Kidney (tissue), 14 donors: ENCODE results near the gene SCARB1. TPM values are rescaled to one million over a fixed set of nuclear protein-coding genes. Genes with fewer than 3 reads are reported as not detected.

ENCODE experiments used
- DNase-seq, 5 donors: peaks; one replicate each; pipeline ENCODE4 v3.0.0-alpha.2; 2013 to 2020
- FAIRE-seq: peaks from 2 replicates; lab custom pipeline; 2012; peaks lifted over from hg19 to GRCh38; lab: Jason Lieb, UNC
- H3K27ac ChIP-seq, 2 donors: one replicate each; pipeline ENCODE4 v1.7.0; 2013; ENCODE audit warnings: low read depth in 2 of 2, low read length in 2 of 2, inconsistent platforms in 1 of 2
- H3K27me3 ChIP-seq: one replicate; pipeline ENCODE4 v1.7.1; 2013; ENCODE audit warnings: low read length, inconsistent platforms; ENCODE audit not compliant: control insufficient read depth, insufficient read depth
- H3K36me3 ChIP-seq, 3 donors: one replicate each; pipeline versions ENCODE4 v1.7.0 to v1.7.1; 2013; ENCODE audit warnings: low read length in 3 of 3, control low read depth in 1 of 3, inconsistent platforms in 1 of 3; ENCODE audit not compliant: insufficient read depth in 3 of 3, control insufficient read depth in 2 of 3
- H3K4me1 ChIP-seq, 3 donors: one replicate each; pipeline versions ENCODE4 v1.7.0 to v1.7.1; 2013; ENCODE audit warnings: low read length in 3 of 3, inconsistent platforms in 1 of 3, low read depth in 1 of 3; ENCODE audit not compliant: control insufficient read depth in 2 of 3, insufficient read depth in 2 of 3
- H3K4me3 ChIP-seq, 3 donors: one replicate each; pipeline versions ENCODE4 v1.7.0 to v1.8.1; 2013; ENCODE audit warnings: low read length in 3 of 3, control low read depth in 1 of 3, inconsistent platforms in 1 of 3
- H3K9ac ChIP-seq, 3 donors: one replicate each; pipeline versions ENCODE4 v1.7.0 to v1.7.1; 2013; ENCODE audit warnings: low read length in 3 of 3, control low read depth in 1 of 3, inconsistent platforms in 1 of 3
- H3K9me3 ChIP-seq, 3 donors: one replicate each; pipeline versions ENCODE4 v1.7.0 to v1.7.1; 2013; ENCODE audit warnings: low read length in 3 of 3, control low read depth in 1 of 3, inconsistent platforms in 1 of 3; ENCODE audit not compliant: control insufficient read depth in 2 of 3, insufficient read depth in 1 of 3
- CTCF ChIP-seq: IDR thresholded peaks from 3 replicates; pipeline ENCODE4 v1.5.1; 2012; ENCODE audit warnings: mild to moderate bottlenecking, moderate library complexity, borderline replicate concordance; ENCODE audit not compliant: insufficient read depth; ENCODE audit errors: extremely low read depth
- intact Hi-C: fragments of 100-400 bp; cut with DNase I; formaldehyde crosslinking; loops from one replicate; pipeline ENCODE4 v1.11.1; 2022
- polyA plus RNA-seq: library from polyadenylated mRNA; stranded (reverse); fragments of 350-450 nt; fragmentation: Illumina TruSeq; extraction: RNeasy Lipid Tissue Mini Kit (QIAGEN cat#74804); gene quantifications from one replicate; pipeline ENCODE4 v1.2.3, GENCODE V29; 2014; ENCODE audit warnings: low read depth, low replicate concordance; ENCODE audit not compliant: insufficient read depth
- total RNA-seq: library from RNA; stranded (reverse); fragmentation: NEBNext Ultra II Directional; extraction: Animal tissue kit (Norgen Biotek cat#: 25700); gene quantifications from one replicate; pipeline ENCODE4 v1.2.1, GENCODE V29; 2021
- donor health status: control.
- donor health status: control.
- donor health status: control.
- donor health status: control.
- donor health status: control.
- donor health status: DM: yes; HTN: yes; CAD: no.
- donor health status: Normal renal cell carcinoma (clear cell type).

SCARB1 gene
- total and polyA plus RNA-seq, 2 donors from 2014 or later = 12.3 to 13.2 TPM

GRCh38 chr12:124814741-124815613 is 48.7 kb downstream of the SCARB1 start:
- no peak for FAIRE-seq
- H3K9ac ChIP-seq = no peak overlapping the region
- no peak overlapping the region for H3K4me3 ChIP-seq
- no peaks in the 10 kb centered on the region for H3K9me3 ChIP-seq
- H3K36me3 ChIP-seq = no peaks in the 10 kb centered on the region
- DNase-seq = no peak
- no peaks in the 10 kb centered on the region for H3K27me3 ChIP-seq
- no peak for TF ChIP-seq CTCF
- intact Hi-C loops = no loop called here
- no peak overlapping the region for H3K27ac ChIP-seq
- H3K4me1 ChIP-seq = no peaks in the 10 kb centered on the region

GRCh38 chr12:124813782-124814181 is 49.9 kb downstream of the SCARB1 start:
- intact Hi-C loops = no loop called here
- no peaks in the 10 kb centered on the region for H3K27me3 ChIP-seq
- no peaks in the 10 kb centered on the region for H3K9me3 ChIP-seq
- FAIRE-seq (no peak), DNase-seq (no peak)
- H3K9ac ChIP-seq = no peak overlapping the region
- no peak for TF ChIP-seq CTCF
- H3K27ac ChIP-seq = no peak overlapping the region
- H3K36me3 ChIP-seq = no peaks in the 10 kb centered on the region
- H3K4me1 ChIP-seq = no peaks in the 10 kb centered on the region
- no peak overlapping the region for H3K4me3 ChIP-seq

- no peaks in the 10 kb centered on the region for H3K36me3 ChIP-seq
- no peak for TF ChIP-seq CTCF
- no peak overlapping the region for H3K4me3 ChIP-seq
- no peaks in the 10 kb centered on the region for H3K4me1 ChIP-seq
- no peak for FAIRE-seq
- no peaks in the 10 kb centered on the region for H3K27me3 ChIP-seq
- H3K9me3 ChIP-seq = no peaks in the 10 kb centered on the region
- DNase-seq = no peak
- H3K27ac ChIP-seq = no peak overlapping the region
- intact Hi-C loops = no loop called here
- no peak overlapping the region for H3K9ac ChIP-seq
These were observed 50.7 kb downstream of the SCARB1 start for GRCh38 chr12:124812979-124813378.

GRCh38 chr12:124812356-124812755 is 51.3 kb downstream of the SCARB1 start:
- Histone ChIP-seq H3K9me3 (no peaks in the 10 kb centered on the region), H3K36me3 (no peaks in the 10 kb centered on the region), H3K4me3 (no peak overlapping the region), H3K27me3 (no peaks in the 10 kb centered on the region), H3K9ac (no peak overlapping the region), H3K4me1 (no peaks in the 10 kb centered on the region), H3K27ac (no peak overlapping the region)
- FAIRE-seq (no peak), DNase-seq (no peak)
- TF ChIP-seq CTCF = no peak
- intact Hi-C loops = no loop called here
